NOMO-1 (cell line): ENCODE results near the gene LIF.
"Not testable (repeated sequence)": the region's sequence is repeated elsewhere in the genome, so short reads cannot be mapped to it uniquely, and the experiment has no call there.

ENCODE experiments used
- DNase-seq, 2 experiments: peaks; one replicate each; lab custom pipeline; 2025; ENCODE audit not compliant: unreplicated experiment in 2 of 2; lab: John Stamatoyannopoulos, UW

The LIF gene

GRCh38 chr22:30212363-30212995 lies 34.1 kb downstream of the LIF start:
- DNase-seq, result peak; percentile 48 to 82

GRCh38 chr22:30211124-30211820 lies 35.3 kb downstream of the LIF start:
- no peak for DNase-seq

GRCh38 chr22:30210235-30210909 lies 36.2 kb downstream of the LIF start:
- no peak for DNase-seq

- no peak for DNase-seq
These were observed 36.9 kb downstream of the LIF start for GRCh38 chr22:30209642-30210041.

GRCh38 chr22:30208631-30209603 lies 37.6 kb downstream of the LIF start:
- DNase-seq, result no peak

- no peak for DNase-seq
These were observed 39.6 kb downstream of the LIF start for GRCh38 chr22:30206944-30207343.

- peak; percentile 64 to 85 for DNase-seq
These were observed 41.1 kb downstream of the LIF start for GRCh38 chr22:30205281-30206115.

GRCh38 chr22:30204742-30205111 lies 41.8 kb downstream of the LIF start:
- DNase-seq, result no peak

- no peak for DNase-seq
These were observed 42.4 kb downstream of the LIF start for GRCh38 chr22:30204015-30204741.

- no peak for DNase-seq
These were observed 44.0 kb downstream of the LIF start for GRCh38 chr22:30202531-30203006.

- DNase-seq, result no peak
These were observed 44.6 kb downstream of the LIF start for GRCh38 chr22:30201945-30202344.

GRCh38 chr22:30200905-30201304 lies 45.7 kb downstream of the LIF start:
- DNase-seq, result not testable (repeated sequence)

- no peak for DNase-seq
These were observed 47.6 kb downstream of the LIF start for GRCh38 chr22:30198921-30199320.

- peak in 1 of 2 experiments; percentile 17 for DNase-seq
These were observed 48.3 kb downstream of the LIF start for GRCh38 chr22:30198152-30198825.

- no peak for DNase-seq
These were observed 49.2 kb downstream of the LIF start for GRCh38 chr22:30197389-30197788.

- DNase-seq, result no peak
These were observed 49.7 kb downstream of the LIF start for GRCh38 chr22:30196880-30197336.

GRCh38 chr22:30196141-30196879 lies 50.2 kb downstream of the LIF start:
- peak; percentile 94 to 98 for DNase-seq
